ENCODE results near the gene TMEM183A.

Gene TMEM183A

GRCh38 chr1:203034422-203035110 lies 27.4 kb downstream of the TMEM183A start:
- peaks cover 4% of the 10 kb centered on the region; the same call in 1 of the 2 replicates for H3F3A ChIP-seq (ENCODE audit: insufficient read depth, low read length)
- H3K79me2 ChIP-seq (ENCODE audit: low read length): no peaks in the 10 kb centered on the region
- no peak for DNase-seq
- H3K4me2 ChIP-seq (ENCODE audit: low read depth, low read length): no peak overlapping the region
- H3K27me3 ChIP-seq (replicated peaks; ENCODE audit: insufficient read depth, low read length): no peaks in the 10 kb centered on the region
- no peak overlapping the region for H3K27ac ChIP-seq (ENCODE audit: low read length)
- no peaks in the 10 kb centered on the region for H4K20me1 ChIP-seq (ENCODE audit: insufficient read depth, low read length)
- no peaks in the 10 kb centered on the region for H3K36me3 ChIP-seq (replicated peaks; ENCODE audit: insufficient read depth, low read length)
- H3K9ac ChIP-seq (ENCODE audit: low read length): no peak overlapping the region
- TF ChIP-seq EZH2 (optimal IDR thresholded peaks at IDR 0.05; ENCODE audit: low read depth, low read length): no peak
- TF ChIP-seq EZH2phosphoT487 (IDR thresholded peaks at IDR 0.05; ENCODE audit: low read length): no peak
- TF ChIP-seq, protein P1, sequence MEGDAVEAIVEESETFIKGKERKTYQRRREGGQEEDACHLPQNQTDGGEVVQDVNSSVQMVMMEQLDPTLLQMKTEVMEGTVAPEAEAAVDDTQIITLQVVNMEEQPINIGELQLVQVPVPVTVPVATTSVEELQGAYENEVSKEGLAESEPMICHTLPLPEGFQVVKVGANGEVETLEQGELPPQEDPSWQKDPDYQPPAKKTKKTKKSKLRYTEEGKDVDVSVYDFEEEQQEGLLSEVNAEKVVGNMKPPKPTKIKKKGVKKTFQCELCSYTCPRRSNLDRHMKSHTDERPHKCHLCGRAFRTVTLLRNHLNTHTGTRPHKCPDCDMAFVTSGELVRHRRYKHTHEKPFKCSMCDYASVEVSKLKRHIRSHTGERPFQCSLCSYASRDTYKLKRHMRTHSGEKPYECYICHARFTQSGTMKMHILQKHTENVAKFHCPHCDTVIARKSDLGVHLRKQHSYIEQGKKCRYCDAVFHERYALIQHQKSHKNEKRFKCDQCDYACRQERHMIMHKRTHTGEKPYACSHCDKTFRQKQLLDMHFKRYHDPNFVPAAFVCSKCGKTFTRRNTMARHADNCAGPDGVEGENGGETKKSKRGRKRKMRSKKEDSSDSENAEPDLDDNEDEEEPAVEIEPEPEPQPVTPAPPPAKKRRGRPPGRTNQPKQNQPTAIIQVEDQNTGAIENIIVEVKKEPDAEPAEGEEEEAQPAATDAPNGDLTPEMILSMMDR (IDR thresholded peaks at IDR 0.05; ENCODE audit: low read length): no peak
- H2AFZ ChIP-seq (ENCODE audit: low read length): no peak overlapping the region
- no peaks in the 10 kb centered on the region for H3K9me2 ChIP-seq (replicated peaks; ENCODE audit: insufficient read depth, low read length)
- peaks cover 27% of the 10 kb centered on the region for H3K4me1 ChIP-seq (ENCODE audit: low read length)
- H3K9me3 ChIP-seq (replicated peaks; ENCODE audit: insufficient read depth, low read length): no peaks in the 10 kb centered on the region
- no peak overlapping the region for H3K4me3 ChIP-seq (ENCODE audit: low read length)

GRCh38 chr1:203035111-203036000 lies 28.2 kb downstream of the TMEM183A start:
- no peaks in the 10 kb centered on the region for H3K79me2 ChIP-seq (ENCODE audit: low read length)
- H3K9me3 ChIP-seq (replicated peaks; ENCODE audit: insufficient read depth, low read length): no peaks in the 10 kb centered on the region
- no peak overlapping the region for H2AFZ ChIP-seq (ENCODE audit: low read length)
- no peak overlapping the region for H3K4me3 ChIP-seq (ENCODE audit: low read length)
- peaks cover 12% of the 10 kb centered on the region for H3F3A ChIP-seq (ENCODE audit: insufficient read depth, low read length)
- no peak overlapping the region for H3K9ac ChIP-seq (ENCODE audit: low read length)
- H3K36me3 ChIP-seq (replicated peaks; ENCODE audit: insufficient read depth, low read length): no peaks in the 10 kb centered on the region
- no peaks in the 10 kb centered on the region for H4K20me1 ChIP-seq (ENCODE audit: insufficient read depth, low read length)
- H3K27ac ChIP-seq (ENCODE audit: low read length): no peak overlapping the region
- peaks cover 34% of the 10 kb centered on the region for H3K4me1 ChIP-seq (ENCODE audit: low read length)
- H3K9me2 ChIP-seq (replicated peaks; ENCODE audit: insufficient read depth, low read length): no peaks in the 10 kb centered on the region
- no peak for DNase-seq
- no peak overlapping the region for H3K4me2 ChIP-seq (ENCODE audit: low read depth, low read length)
- H3K27me3 ChIP-seq (replicated peaks; ENCODE audit: insufficient read depth, low read length): no peaks in the 10 kb centered on the region
- TF ChIP-seq, protein P1 (IDR thresholded peaks at IDR 0.05; ENCODE audit: low read length): no peak
- TF ChIP-seq EZH2 (optimal IDR thresholded peaks at IDR 0.05; ENCODE audit: low read depth, low read length): no peak
- TF ChIP-seq EZH2phosphoT487 (IDR thresholded peaks at IDR 0.05; ENCODE audit: low read length): no peak

- H3K4me1 ChIP-seq (ENCODE audit: low read length): peaks cover 42% of the 10 kb centered on the region
- H3K9me2 ChIP-seq (replicated peaks; ENCODE audit: insufficient read depth, low read length): no peaks in the 10 kb centered on the region
- no peaks in the 10 kb centered on the region for H3K9me3 ChIP-seq (replicated peaks; ENCODE audit: insufficient read depth, low read length)
- no peaks in the 10 kb centered on the region for H4K20me1 ChIP-seq (ENCODE audit: insufficient read depth, low read length)
- H3K4me3 ChIP-seq (ENCODE audit: low read length): no peak overlapping the region
- no peaks in the 10 kb centered on the region for H3K36me3 ChIP-seq (replicated peaks; ENCODE audit: insufficient read depth, low read length)
- H3K27me3 ChIP-seq (replicated peaks; ENCODE audit: insufficient read depth, low read length): no peaks in the 10 kb centered on the region
- H2AFZ ChIP-seq (ENCODE audit: low read length): no peak overlapping the region
- H3F3A ChIP-seq (ENCODE audit: insufficient read depth, low read length): peaks cover 19% of the 10 kb centered on the region
- no peak for TF ChIP-seq EZH2phosphoT487 (IDR thresholded peaks at IDR 0.05; ENCODE audit: low read length)
- TF ChIP-seq EZH2 (optimal IDR thresholded peaks at IDR 0.05; ENCODE audit: low read depth, low read length): no peak
- TF ChIP-seq, protein P1 (IDR thresholded peaks at IDR 0.05; ENCODE audit: low read length): no peak
- no peaks in the 10 kb centered on the region for H3K79me2 ChIP-seq (ENCODE audit: low read length)
- DNase-seq: no peak
- H3K4me2 ChIP-seq (ENCODE audit: low read depth, low read length): no peak overlapping the region
- H3K9ac ChIP-seq (ENCODE audit: low read length): no peak overlapping the region
- H3K27ac ChIP-seq (ENCODE audit: low read length): no peak overlapping the region
Observed at GRCh38 chr1:203036135-203036534, 29.0 kb downstream of the TMEM183A start.

Data from MM.1S (cell line).